GM18873 (cell line): ENCODE results near the gene KRTAP12-3.

ENCODE experiments used
- ATAC-seq: cut with Tn5 transposase; IDR thresholded peaks from one replicate; pipeline ENCODE4 v1.9.1; 2021; ENCODE audit warnings: mild to moderate bottlenecking, moderate library complexity, moderate number of reproducible peaks; ENCODE audit not compliant: unreplicated experiment, low FRiP score

Gene KRTAP12-3

DNA sequence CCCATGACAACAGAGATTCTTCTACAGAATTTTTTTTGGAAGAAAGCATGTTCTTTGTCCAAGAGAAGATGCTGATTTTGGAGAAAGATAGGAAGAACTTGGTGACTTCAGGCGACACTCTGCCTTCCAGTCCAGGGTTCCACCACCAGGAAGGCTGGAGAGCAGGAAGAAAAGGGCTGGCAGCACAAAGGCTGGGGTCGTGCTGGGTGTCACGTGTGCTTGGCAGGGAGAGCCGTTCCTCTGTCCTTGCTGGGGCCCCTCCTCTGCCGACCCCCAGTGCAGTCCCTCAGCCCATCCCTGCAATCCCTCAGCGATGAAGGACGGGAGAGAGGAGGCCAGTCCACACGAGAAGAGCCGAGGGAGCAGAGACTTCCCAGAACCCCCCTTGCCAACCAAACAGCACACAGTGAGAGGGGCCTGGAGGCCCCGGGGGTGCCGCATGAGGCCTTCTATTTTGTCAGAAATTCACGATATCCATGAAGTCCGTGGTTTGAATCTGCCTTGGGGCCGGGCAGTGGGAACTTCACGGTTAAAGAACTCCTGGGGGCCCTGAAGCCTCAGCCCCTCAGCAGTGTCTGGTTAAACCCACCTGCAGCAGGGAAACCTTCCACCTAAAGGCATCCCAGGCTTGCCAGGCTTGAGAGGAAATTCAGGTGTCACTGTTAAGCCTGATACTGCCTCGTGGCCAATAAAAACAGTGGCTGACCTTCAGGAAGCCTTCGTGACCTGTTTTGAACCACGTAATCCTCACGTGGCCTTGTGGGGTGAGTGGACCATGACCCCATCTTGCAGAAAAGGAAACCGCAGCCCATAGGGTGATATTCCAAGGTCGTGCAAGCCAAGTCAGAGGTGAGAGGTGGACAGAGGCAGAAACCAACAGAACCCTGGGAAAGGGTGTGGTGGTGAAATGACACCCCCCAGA, 42.6 kb downstream of the KRTAP12-3 start:
- no peak for ATAC-seq

- ATAC-seq: no peak
Observed at GRCh38 chr21:44701023-44701400, 43.3 kb downstream of the KRTAP12-3 start.

DNA sequence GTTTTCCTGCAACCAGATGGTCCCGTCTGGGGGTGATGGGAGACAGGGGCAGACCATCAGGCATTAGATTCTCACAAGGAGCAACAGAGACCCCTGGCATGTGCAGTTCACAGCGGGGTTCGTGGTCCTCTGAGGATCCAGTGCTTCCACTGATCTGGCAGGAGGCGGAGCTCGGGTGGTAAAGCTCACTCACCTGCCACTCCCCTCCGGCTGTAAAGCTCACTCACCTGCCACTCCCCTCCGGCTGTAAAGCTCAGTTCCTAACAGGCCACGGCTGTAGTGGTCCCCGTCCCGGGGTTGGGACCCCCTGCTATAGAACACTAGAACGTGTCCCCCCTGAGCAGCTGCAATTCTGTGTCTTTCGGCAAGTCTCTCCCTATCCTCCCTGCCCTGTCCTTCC, 43.8 kb downstream of the KRTAP12-3 start:
- no peak for ATAC-seq

DNA sequence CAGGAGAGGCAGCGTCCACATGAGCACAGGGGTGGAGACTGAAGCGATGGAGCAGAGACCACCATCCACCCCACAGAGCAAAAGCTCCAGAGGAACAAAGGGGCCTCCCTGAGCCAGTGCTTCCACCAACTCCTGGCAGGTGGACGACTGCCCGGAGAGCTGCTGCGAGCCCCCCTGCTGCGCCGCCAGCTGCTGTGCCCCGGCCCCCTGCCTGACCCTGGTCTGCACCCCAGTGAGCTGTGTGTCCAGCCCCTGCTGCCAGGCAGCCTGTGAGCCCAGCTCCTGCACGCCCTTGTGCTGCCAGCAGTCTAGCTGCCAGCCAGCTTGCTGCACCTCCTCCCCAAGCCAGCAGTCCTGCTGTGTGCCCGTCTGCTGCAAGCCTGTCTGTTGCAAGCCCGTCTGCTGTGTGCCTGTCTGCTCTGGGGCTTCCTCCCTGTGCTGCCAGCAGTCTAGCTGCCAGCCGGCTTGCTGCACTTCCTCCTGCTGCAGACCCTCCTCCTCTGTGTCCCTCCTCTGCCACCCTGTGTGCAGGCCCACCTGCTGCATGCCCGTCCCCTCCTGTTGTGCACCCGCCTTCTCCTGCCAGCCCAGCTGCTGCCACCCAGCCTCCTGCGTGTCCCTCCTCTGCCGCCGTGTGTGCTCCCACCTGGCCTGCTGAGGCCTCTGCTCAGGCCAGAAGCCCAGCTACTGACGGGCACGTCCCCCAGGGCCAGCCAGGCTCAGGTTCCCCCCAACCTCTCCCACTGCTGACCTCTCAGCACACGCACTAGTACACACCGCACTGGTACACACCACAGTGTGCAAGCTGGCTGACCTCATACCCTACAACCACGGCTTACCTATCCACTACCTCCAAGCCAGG, 44.6 kb downstream of the KRTAP12-3 start:
- ATAC-seq: no peak

DNA sequence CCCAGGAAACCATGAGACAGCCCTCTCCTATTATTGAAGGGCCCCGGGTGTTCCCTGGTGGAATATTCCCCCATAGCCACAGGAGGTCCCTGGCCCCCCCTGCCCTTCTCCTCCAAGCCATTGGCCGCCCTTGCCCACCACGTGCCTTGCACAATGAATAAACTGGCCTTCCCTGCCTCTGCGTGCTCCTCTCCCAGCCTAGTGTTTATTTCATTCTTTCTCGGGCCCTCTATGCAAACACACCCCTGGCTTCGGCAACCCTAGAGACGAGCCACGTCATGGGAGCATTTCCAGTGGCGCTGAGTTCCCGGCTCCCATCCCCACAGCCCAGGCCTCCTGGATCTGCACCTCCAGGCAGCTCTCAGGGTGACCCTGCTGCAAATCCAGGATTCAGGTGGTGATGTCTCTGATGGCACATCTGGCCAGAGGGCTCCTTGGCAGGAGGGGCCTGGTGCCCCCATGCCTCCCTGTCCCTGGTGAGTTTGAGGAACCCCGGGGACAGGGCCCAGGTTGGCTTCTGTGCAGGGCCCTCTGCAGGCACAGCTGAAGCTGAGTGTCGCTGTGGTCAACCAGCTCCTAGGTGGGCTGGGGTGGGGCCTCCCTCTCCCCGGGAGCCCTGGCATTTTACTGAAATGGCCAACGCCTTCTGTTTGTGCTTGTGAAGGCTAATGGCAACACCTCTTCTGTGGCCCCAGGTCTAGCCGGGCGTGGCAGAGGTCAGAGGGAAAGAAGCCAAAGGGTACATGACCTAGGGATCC, 45.4 kb downstream of the KRTAP12-3 start:
- ATAC-seq: no peak

GRCh38 chr21:44703731-44704635, 46.3 kb downstream of the KRTAP12-3 start:
- ATAC-seq: no peak

DNA sequence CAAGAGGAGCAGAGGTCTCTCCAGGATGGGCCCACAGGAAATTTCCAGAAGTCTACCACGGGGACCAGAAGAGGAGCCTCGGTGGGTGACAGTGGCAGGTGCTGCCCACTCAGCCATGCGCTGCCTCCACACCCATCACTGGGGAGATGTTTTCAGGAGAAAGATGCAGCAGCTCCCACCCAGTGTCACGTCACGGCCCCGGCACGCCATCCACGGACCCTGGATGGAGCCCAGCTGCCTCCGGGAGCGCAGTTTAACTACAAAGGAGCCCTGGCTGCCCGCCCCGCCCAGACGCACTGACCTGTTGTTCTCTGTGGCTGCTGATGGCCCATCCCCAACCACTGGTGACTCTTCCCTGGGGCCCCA, 46.9 kb downstream of the KRTAP12-3 start:
- no peak for ATAC-seq

DNA sequence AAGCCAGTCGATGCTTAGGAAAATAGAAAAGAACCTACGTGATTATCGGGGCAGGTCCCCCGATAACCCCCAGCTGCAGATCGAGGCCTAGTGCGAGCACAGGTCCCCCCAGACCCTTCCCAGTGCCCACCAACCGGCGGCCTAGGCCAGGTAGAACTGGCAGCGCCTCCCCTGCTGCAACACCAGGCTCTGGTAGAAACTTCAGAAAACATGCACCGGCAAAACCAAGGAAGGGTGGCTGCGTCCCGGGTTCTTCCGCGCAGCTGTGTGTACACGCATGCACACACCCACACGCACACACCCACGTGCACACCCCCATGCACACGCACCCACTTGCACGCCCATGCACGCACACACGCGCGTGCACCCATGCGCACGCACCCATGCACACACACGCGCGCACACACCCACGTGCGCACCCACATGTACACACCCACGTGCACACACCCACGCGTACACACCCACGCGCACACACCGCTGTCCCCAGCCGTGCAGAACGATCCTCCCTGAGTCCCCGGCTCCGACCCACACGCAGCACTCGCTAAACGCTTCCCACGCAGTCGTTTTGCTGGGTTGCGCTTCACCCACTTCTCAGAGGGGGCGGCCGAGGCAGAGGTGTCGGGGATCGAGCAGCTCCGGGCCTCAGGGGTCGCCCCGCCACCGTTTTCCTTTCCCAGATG, 48.4 kb downstream of the KRTAP12-3 start:
- no peak for ATAC-seq

DNA sequence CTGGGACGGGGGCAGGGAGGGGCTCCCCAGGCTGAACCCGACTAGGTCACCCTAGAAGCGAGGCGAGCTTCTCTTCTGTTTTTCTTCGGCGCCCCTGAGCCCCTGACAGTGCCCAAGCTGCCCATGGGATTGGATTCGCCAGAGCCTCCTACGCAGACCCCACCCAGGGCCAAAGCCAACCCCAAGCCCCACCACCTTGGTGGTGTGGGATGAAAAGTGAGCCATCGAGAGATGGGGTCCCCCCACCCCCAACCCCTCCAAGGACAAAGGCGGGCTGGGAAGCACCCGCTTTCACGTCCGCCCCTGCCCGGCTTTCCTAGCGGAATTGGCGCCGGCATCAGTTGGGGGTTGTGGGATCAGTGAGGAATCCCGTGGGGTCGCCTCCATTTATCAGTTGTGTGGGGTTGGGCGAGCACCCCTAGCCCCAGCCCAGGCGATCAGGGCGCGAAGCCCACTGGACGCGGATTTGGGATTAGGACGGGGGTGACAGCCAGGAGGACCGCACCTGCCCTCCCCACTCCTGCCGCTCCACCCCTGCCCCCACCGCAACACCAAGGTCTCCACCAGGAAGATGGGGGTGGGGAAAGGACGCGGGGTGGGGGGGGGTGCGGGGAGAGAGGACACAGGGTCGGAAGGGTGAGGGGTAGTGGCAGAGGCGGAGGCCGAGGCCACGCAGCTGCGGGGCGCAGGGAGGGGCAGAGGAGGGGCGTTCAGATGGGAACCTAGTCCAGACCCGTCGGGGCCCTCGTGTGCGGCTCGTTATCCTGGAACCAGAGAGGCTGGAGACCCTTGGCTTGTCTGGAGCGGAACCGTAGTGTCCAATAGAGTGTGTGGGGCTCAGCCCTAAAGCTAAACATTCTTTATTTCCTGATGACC, 49.2 kb downstream of the KRTAP12-3 start:
- no peak for ATAC-seq
